Cardiac septum (tissue), 1 donor: ENCODE data around the gene THAP8. TPM values are rescaled to one million over a fixed set of nuclear protein-coding genes. Genes with fewer than 3 reads are reported as not detected.
"Not testable (repeated sequence)": the region's sequence is repeated elsewhere in the genome, so short reads cannot be mapped to it uniquely, and the experiment has no call there.

Source experiments
- DNase-seq: peaks from one replicate; pipeline ENCODE4 v3.0.0-alpha.2; 2020; ENCODE audit warnings: low spot score
- intact Hi-C: fragments of 100-400 bp; cut with DNase I; formaldehyde crosslinking; loops from one replicate; pipeline ENCODE4 v1.14.0; 2022
- total RNA-seq: library from RNA; stranded (reverse); fragmentation: NEBNext Ultra II Directional; extraction: Animal tissue kit (Norgen Biotek cat#: 25700); gene quantifications from one replicate; pipeline ENCODE4 v1.2.1, GENCODE V29; 2021
- donor health status: DM: no; HTN: no; CAD: no.

Gene THAP8
- total RNA-seq, 1 donor from 2014 or later: 3.9 TPM

DNA sequence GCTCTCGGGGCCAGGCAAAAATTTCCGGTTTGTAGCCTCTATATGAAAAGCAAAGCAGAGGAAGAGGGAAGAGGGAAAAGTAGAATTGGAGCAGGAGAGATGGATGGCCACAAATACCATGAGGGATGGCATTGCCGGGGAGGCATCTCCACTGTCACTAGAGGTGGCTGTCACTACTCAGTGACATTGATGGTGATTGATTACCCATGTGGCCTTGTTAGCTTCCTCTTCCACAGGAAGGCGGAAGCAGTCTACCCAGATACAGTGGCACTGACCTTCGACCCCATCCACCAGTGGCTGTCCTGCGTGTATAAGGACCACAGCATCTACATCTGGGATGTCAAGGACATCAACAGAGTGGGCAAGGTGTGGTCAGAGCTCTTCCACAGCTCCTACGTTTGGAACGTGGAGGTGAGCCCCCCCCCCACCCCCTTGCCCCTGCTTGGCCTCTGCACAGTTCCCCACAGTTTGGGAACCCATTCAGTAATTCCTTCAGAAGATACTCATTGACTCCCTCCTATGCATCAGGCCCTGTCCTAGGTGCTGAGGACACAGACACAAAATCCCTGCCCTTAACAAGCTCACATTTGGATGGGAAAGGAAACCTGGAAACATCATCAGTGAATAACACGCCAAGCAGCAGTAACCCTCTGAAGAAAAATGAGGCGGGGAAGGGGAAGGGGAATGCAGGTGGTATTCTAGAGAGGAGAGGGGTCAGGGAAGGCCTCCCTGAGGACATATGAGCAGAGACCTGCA is 19.2 kb upstream of the THAP8 start:
- intact Hi-C loops: no loop called here
- DNase-seq: no peak

DNA sequence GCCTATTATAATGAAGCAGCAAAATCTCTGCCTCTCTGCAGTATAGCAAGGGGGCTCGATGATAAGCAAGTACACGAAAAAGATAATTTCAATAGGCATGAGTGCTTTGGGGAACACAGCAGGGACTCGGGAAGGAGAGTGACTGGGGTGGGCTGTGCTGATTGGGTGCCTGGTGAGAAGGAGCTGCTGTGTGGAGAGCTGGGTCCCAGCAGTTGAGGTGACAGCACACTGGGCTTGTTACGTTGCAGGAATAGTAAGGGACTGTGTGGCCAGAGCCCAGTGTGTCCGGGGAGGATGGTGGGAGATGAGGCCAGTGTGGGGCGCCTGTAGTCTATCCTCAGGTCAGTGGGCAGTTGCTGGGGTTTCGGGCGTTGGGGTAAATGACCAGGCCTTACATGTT is 18.0 kb upstream of the THAP8 start:
- intact Hi-C loops: no loop called here
- no peak for DNase-seq

DNA sequence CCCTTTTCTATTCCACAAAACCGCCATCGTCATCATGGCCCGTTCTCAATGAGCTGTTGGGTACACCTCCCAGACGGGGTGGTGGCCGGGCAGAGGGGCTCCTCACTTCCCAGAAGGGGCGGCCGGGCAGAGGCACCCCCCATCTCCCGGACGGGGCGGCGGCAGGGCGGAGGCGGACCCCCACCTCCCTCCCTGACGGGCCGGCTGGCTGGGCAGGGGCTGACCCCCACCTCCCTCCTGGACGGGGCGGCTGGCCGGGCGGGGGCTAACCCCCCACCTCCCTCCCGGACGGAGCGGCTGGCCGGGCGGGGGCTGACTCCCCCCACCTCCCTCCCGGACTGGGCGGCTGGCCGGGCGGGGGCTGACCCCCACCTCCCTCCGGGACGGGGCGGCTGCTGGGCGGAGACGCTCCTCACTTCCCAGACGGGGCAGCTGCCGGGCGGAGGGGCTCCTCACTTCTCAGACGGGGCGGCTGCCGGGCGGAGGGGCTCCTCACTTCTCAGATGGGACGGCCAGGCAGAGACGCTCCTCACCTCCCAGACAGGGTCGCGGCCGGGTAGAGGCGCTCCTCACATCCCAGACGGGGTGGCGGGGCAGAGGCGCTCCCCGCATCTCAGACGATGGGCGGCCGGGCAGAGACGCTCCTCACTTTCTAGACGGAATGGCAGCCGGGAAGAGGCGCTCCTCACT is 14.9 kb upstream of the THAP8 start:
- DNase-seq, intact Hi-C loops: not testable (repeated sequence)

- DNase-seq: no peak
- intact Hi-C loops: no loop called here
Observed at GRCh38 chr19:36067681-36068080, 13.6 kb upstream of the THAP8 start.

DNA sequence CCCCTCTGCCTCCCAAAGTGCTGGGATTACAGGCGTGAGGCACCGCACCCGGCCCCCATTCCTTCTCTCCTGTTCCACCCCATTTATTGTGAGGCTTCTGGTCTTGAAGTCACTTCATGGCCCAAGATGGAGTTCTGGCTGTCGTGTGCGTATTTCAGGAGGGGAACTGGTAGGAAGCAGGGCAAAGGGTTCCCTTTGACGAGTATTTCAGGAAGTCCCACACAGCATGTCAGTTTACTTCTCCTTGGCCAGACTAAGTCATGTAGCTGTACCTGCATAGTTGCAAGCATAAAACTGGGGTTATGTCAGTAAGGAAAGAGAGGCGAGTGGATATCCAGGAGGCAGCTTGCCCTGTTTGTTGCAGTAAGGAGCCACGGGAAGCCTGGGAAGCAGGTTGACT is 10.7 kb upstream of the THAP8 start:
- intact Hi-C loops: no loop called here
- no peak for DNase-seq

DNA sequence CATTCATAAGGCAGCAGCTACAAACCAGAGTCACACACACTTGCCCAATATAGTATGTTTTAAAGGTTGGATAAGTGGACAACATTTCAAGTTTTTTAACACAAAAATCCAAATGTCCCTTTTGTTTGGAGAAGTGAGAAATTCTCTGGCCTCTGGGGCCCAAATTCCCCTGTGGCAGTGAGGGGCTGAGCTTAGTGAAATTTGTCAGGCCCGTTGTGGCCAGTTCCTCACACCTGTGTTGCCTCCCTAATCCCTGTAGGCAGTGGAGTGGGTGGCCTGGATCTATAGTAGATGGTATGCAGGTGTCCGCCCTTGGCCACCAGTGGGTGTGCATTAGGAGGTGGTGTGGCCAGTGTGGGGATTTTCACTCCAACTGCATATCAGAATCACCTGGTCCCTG is 7.3 kb upstream of the THAP8 start:
- intact Hi-C loops: no loop called here
- no peak for DNase-seq

GRCh38 chr19:36060430-36060829 is 6.3 kb upstream of the THAP8 start:
- intact Hi-C loops: no loop called here
- no peak for DNase-seq

GRCh38 chr19:36059180-36059910 is 5.3 kb upstream of the THAP8 start:
- intact Hi-C loops: loop anchor here (5.0 kb wide), 1 partner anchor 113 kb away; no protein-coding TSS in a partner anchor
- no peak for DNase-seq

- intact Hi-C loops: loop anchor here (5.0 kb wide), 1 partner anchor 114 kb away; no protein-coding TSS in a partner anchor
- DNase-seq: no peak
Observed at GRCh38 chr19:36058481-36059179, 4.5 kb upstream of the THAP8 start.

DNA sequence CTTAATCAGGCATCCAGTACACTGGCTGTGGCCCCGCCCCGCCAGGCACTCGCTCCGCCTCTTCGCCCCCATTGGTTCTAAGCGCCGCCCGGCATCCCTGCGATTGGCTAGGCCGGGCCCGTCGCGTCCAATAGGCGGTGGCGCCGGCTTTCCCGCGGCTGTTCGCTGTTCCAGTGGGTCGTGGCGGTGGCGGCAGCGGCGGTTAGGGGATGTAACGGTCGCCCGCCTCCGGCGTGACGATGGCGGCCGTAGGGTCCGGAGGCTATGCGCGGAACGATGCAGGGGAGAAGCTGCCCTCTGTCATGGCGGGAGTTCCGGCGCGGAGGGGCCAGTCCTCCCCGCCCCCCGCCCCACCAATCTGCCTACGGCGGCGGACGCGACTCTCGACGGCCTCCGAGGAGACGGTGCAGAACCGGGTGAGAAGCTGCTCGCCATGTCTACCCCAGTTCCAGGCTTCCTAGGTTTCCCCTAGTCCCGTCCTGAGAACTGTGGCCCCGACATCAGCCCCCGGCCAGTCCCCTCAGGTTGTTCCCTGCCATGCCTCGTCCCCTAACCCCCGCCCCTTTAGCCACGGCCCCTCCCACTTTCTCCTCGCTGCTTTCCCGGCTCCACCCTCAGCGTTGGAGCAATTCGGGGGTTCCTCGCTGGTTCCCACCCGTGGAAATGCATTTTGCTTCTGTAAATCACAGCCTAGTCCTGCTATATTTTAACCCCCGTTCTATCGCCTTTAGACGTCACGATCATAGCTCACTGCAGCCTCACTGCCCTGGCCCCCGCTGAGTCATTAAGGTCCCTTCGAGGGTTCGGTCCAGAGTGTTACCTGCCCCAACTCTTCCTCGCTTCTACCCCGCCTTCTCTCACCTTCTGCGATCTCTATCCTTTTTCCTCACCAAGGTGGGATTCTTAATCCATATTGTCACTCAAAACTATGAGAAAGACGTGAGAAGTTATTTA is 925 bp upstream of the THAP8 start, which contains the start of gene WDR62:
WDR62 (plus strand) TSS at position 165 of the 954 bp plus-strand sequence; CDS start at position 240, 75 bp downstream.
- DNase-seq: peak; percentile 96
- intact Hi-C loops: loop anchor here (2.0 to 5.0 kb wide), 2 partner anchors 60 to 117 kb away; partner anchors contain the start of genes POLR2I and TBCB

DNA sequence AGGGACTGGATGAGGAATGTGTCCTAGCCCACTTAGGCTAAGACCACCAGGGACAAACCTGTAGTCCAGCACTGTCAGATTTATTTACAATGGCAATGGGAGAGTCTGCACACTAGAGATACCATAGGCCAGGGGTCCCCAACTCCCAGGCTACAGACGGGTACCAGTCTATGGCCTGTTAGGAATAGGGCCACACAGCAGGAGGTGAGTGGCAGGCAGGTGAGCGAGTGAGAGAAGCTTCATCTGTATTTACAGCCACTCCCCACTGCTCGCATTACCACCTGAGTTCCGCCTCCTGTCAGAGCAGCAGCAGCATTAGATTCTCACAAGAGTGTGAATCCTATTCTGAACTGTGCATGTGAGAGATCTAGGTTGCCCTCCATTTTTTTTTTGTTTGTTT is 2.4 kb downstream of the THAP8 start:
- DNase-seq: no peak
- intact Hi-C loops: no loop called here

DNA sequence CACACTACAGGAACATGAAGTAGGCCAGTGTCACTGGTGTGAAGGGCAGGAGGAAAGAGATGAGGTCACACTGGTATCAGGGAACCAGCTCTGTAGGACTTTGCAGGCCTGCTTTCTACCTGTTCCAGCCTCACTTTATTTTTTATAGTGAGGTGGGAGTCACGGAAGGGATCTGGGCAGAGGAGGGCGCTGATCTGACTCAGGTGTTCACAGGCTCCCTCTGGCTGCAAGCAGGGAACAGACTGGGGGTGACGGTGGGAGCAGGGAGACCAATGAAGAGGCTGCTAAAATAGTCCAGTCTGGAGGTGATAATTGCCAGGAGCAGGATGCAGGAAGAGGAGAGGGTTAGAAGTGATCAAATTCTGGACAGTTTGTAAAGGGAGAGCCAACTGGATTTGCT is 2.8 kb downstream of the THAP8 start:
- DNase-seq: no peak
- intact Hi-C loops: no loop called here

DNA sequence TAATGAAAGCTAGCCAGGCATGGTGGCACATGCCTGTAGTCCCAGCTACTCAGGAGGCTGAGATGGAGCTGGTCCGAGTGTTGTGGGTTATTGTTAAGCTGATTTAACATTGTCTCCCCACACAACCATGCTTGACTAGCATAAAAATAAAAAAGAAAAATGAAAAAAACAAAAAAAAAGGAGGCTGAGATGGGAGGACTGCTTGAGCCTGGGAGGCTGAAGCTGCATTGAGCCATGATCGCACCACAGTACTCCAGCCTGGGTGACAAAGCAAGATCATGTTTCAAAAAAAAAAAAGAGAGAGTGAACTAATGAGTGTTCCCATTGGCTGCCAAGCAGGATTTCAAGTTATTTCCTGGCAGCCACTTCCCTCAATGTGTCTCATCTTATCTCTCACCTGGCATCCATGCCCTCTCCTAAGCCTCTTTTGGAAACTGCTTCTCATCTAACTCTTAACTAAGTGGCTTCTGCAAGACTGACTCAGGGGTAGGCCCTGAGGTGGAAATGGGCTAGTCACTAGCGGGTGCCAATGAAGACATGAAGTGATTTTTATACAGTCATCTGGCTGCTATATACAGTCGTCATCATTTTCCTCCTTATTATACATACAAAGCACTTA is 4.9 kb downstream of the THAP8 start:
- no peak for DNase-seq
- intact Hi-C loops: no loop called here

DNA sequence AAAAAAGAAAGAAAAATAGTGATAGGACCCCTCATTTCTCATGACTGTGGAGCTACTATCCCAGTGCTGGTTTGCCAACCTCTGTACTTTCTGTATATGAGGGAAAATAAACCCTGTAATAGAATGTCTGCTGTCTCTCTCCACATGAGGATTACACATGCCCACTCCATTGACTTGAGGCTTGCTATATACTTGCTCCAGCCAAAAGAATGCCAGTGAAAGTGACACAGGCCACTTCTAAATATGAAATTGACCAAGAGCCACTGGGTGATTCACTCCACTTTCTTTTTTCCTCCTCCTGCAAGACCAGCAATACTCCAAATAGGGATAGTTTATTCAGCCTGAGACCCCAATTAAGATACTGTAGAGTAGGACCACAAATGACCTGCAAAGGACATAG is 6.2 kb downstream of the THAP8 start:
- intact Hi-C loops: no loop called here
- no peak for DNase-seq

DNA sequence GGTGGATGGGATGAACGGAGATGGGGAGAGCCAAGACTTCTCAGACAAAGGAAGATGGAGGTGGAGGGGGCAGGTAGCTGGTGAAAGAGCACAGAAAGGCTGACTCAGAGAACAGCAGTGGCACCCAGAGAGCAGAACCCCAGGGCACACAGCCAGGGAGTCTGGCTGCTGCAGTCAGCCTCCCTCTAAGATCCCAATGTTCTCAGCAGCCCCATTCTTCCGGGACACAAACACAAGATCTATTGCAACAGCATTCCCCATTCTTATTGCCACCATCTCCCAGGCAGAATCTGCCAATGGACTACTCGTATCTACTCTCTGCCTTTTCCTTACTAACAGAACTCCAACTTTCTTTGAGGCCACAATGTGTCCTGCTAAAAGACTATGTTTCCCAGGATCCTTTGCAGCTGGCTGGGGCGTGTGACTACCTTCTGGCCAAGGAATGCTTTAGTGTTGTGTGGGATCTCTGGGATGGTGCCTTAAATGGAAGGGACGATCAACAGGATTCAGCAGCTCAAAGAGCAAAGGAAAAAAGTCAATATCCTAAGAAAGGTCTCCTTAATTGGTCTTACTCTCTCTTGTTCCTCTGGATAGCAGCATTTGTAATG is 7.5 kb downstream of the THAP8 start:
- DNase-seq: no peak
- intact Hi-C loops: no loop called here

DNA sequence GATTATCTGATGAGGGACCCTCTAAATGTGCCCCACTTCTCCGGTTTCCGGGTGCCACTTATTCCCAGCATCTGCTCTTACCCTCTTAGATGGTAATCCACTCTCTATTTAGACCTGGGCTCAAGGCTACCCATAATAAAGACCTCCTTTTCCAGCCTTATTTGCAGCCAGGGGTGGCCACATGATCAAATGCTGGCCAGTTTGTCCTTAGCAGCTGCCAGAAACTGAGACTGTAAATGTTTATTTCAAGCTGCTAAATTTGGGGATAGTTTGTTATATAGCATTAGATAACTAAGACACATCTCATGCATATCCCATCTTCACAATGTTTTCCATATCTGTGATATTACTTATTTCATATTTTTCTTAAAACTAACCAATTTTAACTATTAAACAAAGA is 10.1 kb downstream of the THAP8 start:
- intact Hi-C loops: no loop called here
- DNase-seq: no peak

DNA sequence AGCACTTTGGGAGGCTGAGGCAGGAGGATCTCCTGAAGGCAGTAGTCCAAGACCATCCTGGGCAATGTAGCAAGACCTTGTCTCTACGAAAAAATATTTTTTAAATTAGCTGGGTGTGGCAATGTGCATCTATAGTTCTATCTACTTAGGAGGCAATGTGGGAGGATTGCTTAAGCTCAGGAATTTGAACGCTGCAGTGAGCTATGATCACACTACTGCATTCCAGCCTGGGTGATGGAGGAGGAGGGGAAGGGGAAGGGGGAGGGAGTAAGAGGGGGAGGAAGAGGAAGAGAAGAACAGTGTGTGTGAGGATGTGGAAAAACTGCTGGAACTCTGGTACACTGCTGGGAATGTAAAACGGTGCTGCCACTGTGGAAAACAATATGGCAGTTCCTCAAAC is 12.3 kb downstream of the THAP8 start:
- intact Hi-C loops: no loop called here
- DNase-seq: no peak

- DNase-seq, intact Hi-C loops: not testable (repeated sequence)
Observed at GRCh38 chr19:36041092-36041491, 13.0 kb downstream of the THAP8 start.
